ENCODE data around the gene ABCB6.
A peak's percentile ranks its signal among the peaks of the same experiment; 100 is the strongest.

The ABCB6 gene

GRCh38 chr2:219168932-219169331, 49.8 kb downstream of the ABCB6 start:
- DNase-seq (ENCODE audit: low read depth in 2 of 2): no peak

GRCh38 chr2:219168526-219168925, 50.2 kb downstream of the ABCB6 start:
- no peak for DNase-seq (ENCODE audit: low read depth in 2 of 2)

DNA sequence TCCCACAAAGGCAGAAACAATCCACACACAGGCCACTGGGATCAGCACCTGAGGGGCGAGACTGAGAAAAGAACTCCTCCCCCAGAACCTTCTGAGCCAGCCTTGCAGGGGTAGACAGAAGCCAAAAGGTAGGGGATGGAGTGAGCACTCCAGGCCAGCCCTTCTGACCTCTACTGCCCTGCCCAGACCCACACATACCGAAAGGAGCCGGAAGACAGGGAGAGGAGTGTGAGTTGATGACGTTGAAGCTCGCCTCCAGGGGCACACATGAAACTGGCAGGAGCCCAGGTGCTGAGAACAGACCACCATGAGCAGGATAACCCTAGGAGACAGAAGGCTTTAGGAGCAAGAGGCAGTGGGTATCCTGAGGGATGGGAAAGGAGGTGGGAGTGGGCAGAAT, 50.8 kb downstream of the ABCB6 start:
- DNase-seq (ENCODE audit: low read depth in 2 of 2): no peak

GRCh38 chr2:219165058-219165911, 53.5 kb downstream of the ABCB6 start:
- no peak for DNase-seq (ENCODE audit: low read depth in 2 of 2)

DNA sequence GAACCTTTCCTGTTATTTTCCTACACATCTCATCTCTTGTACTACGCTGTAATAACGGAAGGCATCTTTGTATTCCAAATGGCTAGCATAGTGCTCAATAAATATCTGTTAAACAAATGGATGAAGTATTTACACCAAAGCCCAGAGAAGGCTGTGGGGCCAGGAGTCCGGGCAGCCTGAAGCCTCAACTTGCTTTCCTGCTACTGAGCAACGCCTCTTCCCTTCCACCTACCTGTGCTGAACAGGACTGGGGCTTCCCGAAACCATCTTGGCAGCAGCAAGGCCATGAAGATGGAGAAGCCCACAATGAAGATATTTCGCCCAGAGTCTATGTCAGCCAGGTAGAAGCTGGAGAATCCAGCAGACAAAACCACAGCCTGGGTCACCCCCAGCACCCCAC, 55.6 kb downstream of the ABCB6 start:
- no peak for DNase-seq (ENCODE audit: low read depth in 2 of 2)

DNA sequence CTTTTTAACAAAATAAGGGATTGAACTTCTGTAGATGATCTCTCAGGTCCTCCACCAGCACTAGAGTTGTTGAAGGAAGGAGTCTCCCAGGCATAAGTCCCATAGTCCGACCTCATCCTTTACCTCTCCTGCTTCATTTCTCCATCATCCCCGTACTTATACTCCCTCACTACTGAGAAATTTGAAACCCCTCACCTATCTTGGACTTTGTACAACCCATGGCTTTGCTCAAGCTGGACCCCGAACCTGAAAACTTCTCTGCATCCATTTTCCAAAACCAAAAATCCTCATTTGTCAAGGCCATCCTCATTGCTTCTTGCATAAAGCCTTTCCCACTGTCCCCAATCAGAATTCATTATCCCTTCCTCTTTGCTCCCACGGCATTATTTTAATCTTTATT, 57.7 kb downstream of the ABCB6 start:
- DNase-seq (ENCODE audit: low read depth in 2 of 2): no peak

DNA sequence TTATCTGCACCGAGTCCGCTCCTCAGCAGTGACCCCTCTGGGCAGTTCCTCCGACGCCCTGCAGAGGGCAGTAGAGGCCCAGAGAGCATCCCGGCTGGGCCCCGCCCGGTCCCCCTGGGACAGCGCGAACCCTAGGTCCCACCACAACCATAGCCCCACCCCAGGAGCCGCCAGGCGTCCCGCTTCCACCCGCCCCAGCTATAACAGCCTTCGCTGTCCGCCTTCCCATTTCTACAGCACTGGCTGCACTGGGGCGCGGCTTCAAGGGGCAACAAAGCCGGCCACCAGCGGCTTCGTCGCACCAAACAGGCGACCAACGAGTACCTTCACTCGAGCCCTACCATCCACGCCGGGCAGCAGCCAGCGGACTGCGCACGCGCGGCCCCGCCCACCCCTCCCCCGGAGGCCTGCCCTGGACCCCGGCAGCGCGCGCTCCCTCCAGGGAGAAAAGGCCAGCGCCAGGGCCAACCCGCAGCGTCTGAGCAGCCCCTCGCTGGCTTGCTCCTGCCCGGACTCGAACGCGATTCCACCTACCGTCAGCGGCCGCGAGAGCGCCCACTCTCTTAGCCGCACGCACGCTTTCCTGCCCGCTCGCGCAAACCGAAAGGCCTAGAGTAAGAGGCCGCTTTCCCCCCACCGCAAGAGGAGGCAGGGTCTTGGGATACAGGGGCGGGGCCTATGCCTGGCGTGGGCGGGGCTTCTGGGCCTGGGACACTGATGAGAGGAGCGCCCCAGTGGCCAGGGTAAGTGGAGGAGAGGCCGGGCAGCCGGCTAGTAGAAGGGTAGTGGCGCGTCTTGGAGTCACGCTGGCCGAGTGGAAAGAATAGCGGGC, 58.4 kb downstream of the ABCB6 start, which contains the start of gene NHEJ1:
Gene NHEJ1 (minus strand): TSS at position 630 of the 832 bp plus-strand sequence. CDS start 2,453 bp downstream, outside the sequence.
- DNase-seq (ENCODE audit: low read depth in 2 of 2): peak; percentile 83 to 84
